Transverse colon (tissue), 1 donor: ENCODE measurements around the gene GYPB.
"Not testable (repeated sequence)": the region's sequence is repeated elsewhere in the genome, so short reads cannot be mapped to it uniquely, and the experiment has no call there.

ENCODE experiments used
- EP300 ChIP-seq: sonication (generic); formaldehyde crosslinking; IDR thresholded peaks from one replicate; pipeline ENCODE4 v1.6.1; 2017; ENCODE audit warnings: antibody characterized with exemption, low read depth
- POLR2A ChIP-seq: fragments of 450-650 bp; IDR thresholded peaks from one replicate; pipeline ENCODE4 v1.6.1; 2016; ENCODE audit warnings: antibody characterized with exemption, mild to moderate bottlenecking, moderate library complexity

GRCh38 chr4:144055336-144055735, 36.2 kb upstream of the GYPB start:
- not testable (repeated sequence) for TF ChIP-seq EP300, POLR2A
